Measurements from ENCODE around the gene ZNF688. TPM values are rescaled to one million over a fixed set of nuclear protein-coding genes. Genes with fewer than 3 reads are reported as not detected.

Gene ZNF688
- total and polyA plus RNA-seq, 9 of the 15 experiments (the other 6 are each of a cell fraction or from before 2014, with no cell fraction given), result 0.48 to 12.9 (median 4.5) TPM

DNA sequence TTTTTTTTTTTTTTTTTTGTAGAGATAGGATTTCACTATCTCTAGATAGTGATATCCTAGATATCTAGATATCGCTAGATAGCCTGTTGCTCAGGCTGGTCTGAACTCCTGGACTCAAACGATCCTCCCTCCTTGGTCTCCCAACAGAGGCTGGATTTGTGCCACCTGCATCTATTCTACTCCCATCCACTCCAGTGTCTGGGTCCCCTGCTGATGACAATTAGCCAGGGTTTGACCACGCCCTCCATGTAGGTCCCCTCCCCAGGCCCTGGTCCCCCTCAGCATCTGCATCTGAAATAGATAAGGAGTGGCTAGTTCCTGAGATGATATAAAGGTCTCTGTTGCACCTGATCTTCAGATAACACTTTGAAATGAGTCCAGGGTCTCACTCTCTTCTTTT, 2.2 kb downstream of the ZNF688 start:
- ChIA-PET CTCF (ENCODE audit: low intra/inter-chr PET ratio) (no interaction called here), POLR2A (interaction anchor here (1.3 kb wide), 1 partner anchor 11 kb away, joined by 3 read pairs; the partner anchor contains the start of gene ZNF764)
- no peaks in the 10 kb centered on the region for H3K9me1 ChIP-seq (ENCODE audit: control insufficient read depth, insufficient read depth, low read length)
- WGBS (ENCODE audit: insufficient coverage, low coverage, missing lambda C conversion rate), result 95% methylated on average over 3 of the region's 3 CpGs
- H3K4me2 ChIP-seq (ENCODE audit: insufficient read depth, low read length), result no peak overlapping the region
- H3K9me3 ChIP-seq (replicated peaks; ENCODE audit: control insufficient read depth, insufficient read depth, low read depth, low read length), result no peaks in the 10 kb centered on the region
- DNase-seq (ENCODE audit: extremely low read depth in 1 of 4, low spot score in 3 of 4), result peak in 1 of 4 experiments; percentile 19
- no peaks in the 10 kb centered on the region for H3K36me3 ChIP-seq (ENCODE audit: control insufficient read depth, insufficient read depth, low read length)
- no peak for TF ChIP-seq PTBP1 (IDR thresholded peaks at IDR 0.05; ENCODE audit: low read depth, low read length)
- TF ChIP-seq ZNF589 (CRISPR knock-in tag; IDR thresholded peaks at IDR 0.05; ENCODE audit: low read depth), result no peak
- TF ChIP-seq, protein P1, sequence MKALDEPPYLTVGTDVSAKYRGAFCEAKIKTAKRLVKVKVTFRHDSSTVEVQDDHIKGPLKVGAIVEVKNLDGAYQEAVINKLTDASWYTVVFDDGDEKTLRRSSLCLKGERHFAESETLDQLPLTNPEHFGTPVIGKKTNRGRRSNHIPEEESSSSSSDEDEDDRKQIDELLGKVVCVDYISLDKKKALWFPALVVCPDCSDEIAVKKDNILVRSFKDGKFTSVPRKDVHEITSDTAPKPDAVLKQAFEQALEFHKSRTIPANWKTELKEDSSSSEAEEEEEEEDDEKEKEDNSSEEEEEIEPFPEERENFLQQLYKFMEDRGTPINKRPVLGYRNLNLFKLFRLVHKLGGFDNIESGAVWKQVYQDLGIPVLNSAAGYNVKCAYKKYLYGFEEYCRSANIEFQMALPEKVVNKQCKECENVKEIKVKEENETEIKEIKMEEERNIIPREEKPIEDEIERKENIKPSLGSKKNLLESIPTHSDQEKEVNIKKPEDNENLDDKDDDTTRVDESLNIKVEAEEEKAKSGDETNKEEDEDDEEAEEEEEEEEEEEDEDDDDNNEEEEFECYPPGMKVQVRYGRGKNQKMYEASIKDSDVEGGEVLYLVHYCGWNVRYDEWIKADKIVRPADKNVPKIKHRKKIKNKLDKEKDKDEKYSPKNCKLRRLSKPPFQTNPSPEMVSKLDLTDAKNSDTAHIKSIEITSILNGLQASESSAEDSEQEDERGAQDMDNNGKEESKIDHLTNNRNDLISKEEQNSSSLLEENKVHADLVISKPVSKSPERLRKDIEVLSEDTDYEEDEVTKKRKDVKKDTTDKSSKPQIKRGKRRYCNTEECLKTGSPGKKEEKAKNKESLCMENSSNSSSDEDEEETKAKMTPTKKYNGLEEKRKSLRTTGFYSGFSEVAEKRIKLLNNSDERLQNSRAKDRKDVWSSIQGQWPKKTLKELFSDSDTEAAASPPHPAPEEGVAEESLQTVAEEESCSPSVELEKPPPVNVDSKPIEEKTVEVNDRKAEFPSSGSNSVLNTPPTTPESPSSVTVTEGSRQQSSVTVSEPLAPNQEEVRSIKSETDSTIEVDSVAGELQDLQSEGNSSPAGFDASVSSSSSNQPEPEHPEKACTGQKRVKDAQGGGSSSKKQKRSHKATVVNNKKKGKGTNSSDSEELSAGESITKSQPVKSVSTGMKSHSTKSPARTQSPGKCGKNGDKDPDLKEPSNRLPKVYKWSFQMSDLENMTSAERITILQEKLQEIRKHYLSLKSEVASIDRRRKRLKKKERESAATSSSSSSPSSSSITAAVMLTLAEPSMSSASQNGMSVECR (CRISPR knock-in tag; IDR thresholded peaks at IDR 0.05), result no peak
- TF ChIP-seq CC2D1A (IDR thresholded peaks at IDR 0.05), result no peak
- no peak for TF ChIP-seq JUNB (CRISPR knock-in tag; conservative IDR thresholded peaks at IDR 0.05)
- no peak for TF ChIP-seq ZNF217 (CRISPR knock-in tag; IDR thresholded peaks at IDR 0.05)
- TF ChIP-seq, protein P2, sequence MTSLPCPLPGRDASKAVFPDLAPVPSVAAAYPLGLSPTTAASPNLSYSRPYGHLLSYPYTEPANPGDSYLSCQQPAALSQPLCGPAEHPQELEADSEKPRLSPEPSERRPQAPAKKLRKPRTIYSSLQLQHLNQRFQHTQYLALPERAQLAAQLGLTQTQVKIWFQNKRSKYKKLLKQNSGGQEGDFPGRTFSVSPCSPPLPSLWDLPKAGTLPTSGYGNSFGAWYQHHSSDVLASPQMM (CRISPR knock-in tag; IDR thresholded peaks at IDR 0.05), result no peak
- TF ChIP-seq MAFF (IDR thresholded peaks at IDR 0.05; ENCODE audit: low read length), result no peak
- TF ChIP-seq, protein P3, sequence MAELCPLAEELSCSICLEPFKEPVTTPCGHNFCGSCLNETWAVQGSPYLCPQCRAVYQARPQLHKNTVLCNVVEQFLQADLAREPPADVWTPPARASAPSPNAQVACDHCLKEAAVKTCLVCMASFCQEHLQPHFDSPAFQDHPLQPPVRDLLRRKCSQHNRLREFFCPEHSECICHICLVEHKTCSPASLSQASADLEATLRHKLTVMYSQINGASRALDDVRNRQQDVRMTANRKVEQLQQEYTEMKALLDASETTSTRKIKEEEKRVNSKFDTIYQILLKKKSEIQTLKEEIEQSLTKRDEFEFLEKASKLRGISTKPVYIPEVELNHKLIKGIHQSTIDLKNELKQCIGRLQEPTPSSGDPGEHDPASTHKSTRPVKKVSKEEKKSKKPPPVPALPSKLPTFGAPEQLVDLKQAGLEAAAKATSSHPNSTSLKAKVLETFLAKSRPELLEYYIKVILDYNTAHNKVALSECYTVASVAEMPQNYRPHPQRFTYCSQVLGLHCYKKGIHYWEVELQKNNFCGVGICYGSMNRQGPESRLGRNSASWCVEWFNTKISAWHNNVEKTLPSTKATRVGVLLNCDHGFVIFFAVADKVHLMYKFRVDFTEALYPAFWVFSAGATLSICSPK (IDR thresholded peaks at IDR 0.05; ENCODE audit: borderline replicate concordance), result no peak
- no peak for ATAC-seq
- H2AFZ ChIP-seq (ENCODE audit: low read depth, low read length), result no peak overlapping the region
- no peaks in the 10 kb centered on the region for H3K27me3 ChIP-seq (ENCODE audit: control insufficient read depth in 2 of 2, insufficient read depth in 2 of 2, low read length in 2 of 2)
- H3K4me3 ChIP-seq, result no peak overlapping the region
- no peaks in the 10 kb centered on the region for H4K20me1 ChIP-seq (replicated peaks; ENCODE audit: control insufficient read depth, insufficient read depth, low read length)
- H3K27ac ChIP-seq (ENCODE audit: extremely low read depth, low read depth, low read length), result no peak overlapping the region
- H3K79me2 ChIP-seq (ENCODE audit: control insufficient read depth, insufficient read depth, low read length), result peaks cover 23% of the 10 kb centered on the region
- BruUV-seq (replicated peaks), result no TSS peak
- intact Hi-C loops (cut with micrococcal nuclease) (no loop called here), in situ Hi-C loops (cut with MboI) (no loop called here)
- peaks cover 13 to 30% of the 10 kb centered on the region in 2 experiments for H3K4me1 ChIP-seq (replicated peaks in 1 of 2; ENCODE audit: control insufficient read depth in 2 of 2, insufficient read depth in 2 of 2, low read length in 2 of 2)
- no peak overlapping the region for H3K9ac ChIP-seq (ENCODE audit: insufficient read depth in 1 of 2, low read depth in 2 of 2, low read length in 2 of 2)
- no peak for FAIRE-seq
